B cell (primary cell): ENCODE measurements around the gene ADAMTS2.

Experiments used
- EZH2 ChIP-seq: IDR thresholded peaks from 2 replicates; pipeline ENCODE4 v1.6.1; 2012; ENCODE audit warnings: borderline replicate concordance, low read depth, mild to moderate bottlenecking, moderate library complexity, low read length; ENCODE audit not compliant: insufficient read depth, poor library complexity, severe bottlenecking
- TF ChIP-seq, protein P1 (sequence below): fragments of 200-600 bp; IDR thresholded peaks from one replicate; pipeline ENCODE4 v1.8.0; 2022; ENCODE audit warnings: antibody characterized with exemption, mild to moderate bottlenecking

DNA sequence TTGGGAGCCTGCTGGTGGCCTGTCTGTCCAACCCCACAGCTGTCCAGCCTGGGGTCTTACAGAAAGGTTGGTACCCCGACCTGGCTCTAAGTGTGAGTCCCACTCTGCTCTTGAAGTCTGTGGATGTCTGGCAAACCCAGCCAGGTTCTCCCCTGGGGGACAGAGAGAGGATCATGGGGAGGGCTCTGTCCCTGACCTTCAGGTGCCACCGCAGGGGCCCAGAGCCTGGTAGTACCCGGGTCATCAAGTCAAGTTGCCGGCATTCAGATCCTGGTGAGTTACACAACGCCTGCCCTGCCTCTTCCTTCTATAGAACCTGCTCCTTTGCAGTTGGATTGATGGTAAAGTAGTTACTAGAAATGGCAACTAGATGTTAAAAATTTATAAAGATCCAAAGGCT is 66.7 kb downstream of the ADAMTS2 start:
- TF ChIP-seq, protein P1, sequence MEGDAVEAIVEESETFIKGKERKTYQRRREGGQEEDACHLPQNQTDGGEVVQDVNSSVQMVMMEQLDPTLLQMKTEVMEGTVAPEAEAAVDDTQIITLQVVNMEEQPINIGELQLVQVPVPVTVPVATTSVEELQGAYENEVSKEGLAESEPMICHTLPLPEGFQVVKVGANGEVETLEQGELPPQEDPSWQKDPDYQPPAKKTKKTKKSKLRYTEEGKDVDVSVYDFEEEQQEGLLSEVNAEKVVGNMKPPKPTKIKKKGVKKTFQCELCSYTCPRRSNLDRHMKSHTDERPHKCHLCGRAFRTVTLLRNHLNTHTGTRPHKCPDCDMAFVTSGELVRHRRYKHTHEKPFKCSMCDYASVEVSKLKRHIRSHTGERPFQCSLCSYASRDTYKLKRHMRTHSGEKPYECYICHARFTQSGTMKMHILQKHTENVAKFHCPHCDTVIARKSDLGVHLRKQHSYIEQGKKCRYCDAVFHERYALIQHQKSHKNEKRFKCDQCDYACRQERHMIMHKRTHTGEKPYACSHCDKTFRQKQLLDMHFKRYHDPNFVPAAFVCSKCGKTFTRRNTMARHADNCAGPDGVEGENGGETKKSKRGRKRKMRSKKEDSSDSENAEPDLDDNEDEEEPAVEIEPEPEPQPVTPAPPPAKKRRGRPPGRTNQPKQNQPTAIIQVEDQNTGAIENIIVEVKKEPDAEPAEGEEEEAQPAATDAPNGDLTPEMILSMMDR = no peak
- no peak for TF ChIP-seq EZH2
